ENCODE results near the gene CFAP61. TPM values are rescaled to one million over a fixed set of nuclear protein-coding genes. Genes with fewer than 3 reads are reported as not detected.

Gene CFAP61
- total RNA-seq, 1 donor from 2014 or later: not detected

- Mint-ChIP-seq H3K36me3 (ENCODE audit: low read depth, unreplicated experiment) (peaks cover 8% of the 10 kb centered on the region), H3K9me3 (ENCODE audit: unreplicated experiment) (no peaks in the 10 kb centered on the region), H3K4me1 (ENCODE audit: low read depth, unreplicated experiment) (peaks cover 25% of the 10 kb centered on the region), H3K27ac (ENCODE audit: unreplicated experiment) (peak overlapping the region; percentile 60), H3K27me3 (ENCODE audit: low read depth, unreplicated experiment) (no peaks in the 10 kb centered on the region), H3K4me3 (ENCODE audit: unreplicated experiment) (peak overlapping the region; percentile 85)
- Histone ChIP-seq H3K36me3 (ENCODE audit: insufficient read depth, low read length) (peaks cover 6% of the 10 kb centered on the region), H3K4me2 (ENCODE audit: low read length) (peak overlapping the region; percentile 99), H3K9ac (ENCODE audit: low read length) (peak overlapping the region; percentile 93), H3K9me3 (ENCODE audit: insufficient read depth, low read depth, low read length) (no peaks in the 10 kb centered on the region), H3K4me3 (ENCODE audit: insufficient read depth, low read depth, low read length) (peak overlapping the region; percentile 89), H3K27ac (ENCODE audit: low read depth, low read length) (peak overlapping the region; percentile 82), H3K4me1 (ENCODE audit: insufficient read depth, low read length) (peaks cover 7% of the 10 kb centered on the region), H2AFZ (ENCODE audit: low read depth, low read length) (peak overlapping the region; percentile 81), H3K79me2 (ENCODE audit: insufficient read depth, low read length) (peaks cover 59% of the 10 kb centered on the region), H3K27me3 (ENCODE audit: insufficient read depth, low read length) (no peaks in the 10 kb centered on the region), H4K20me1 (ENCODE audit: insufficient read depth, low read length) (peaks cover 49% of the 10 kb centered on the region)
- no peak for FAIRE-seq
- TF ChIP-seq CTCF (IDR thresholded peaks at IDR 0.05; ENCODE audit: insufficient read depth, low read depth, low read length) (no peak), EZH2 (IDR thresholded peaks at IDR 0.05; ENCODE audit: insufficient read depth, low read length) (no peak)
- no peak for DNase-seq (ENCODE audit: low read depth)
Observed at GRCh38 chr20:20017844-20018185, 34.5 kb upstream of the CFAP61 start.

- TF ChIP-seq CTCF (IDR thresholded peaks at IDR 0.05; ENCODE audit: insufficient read depth, low read depth, low read length): no peak
- no peak for TF ChIP-seq EZH2 (IDR thresholded peaks at IDR 0.05; ENCODE audit: insufficient read depth, low read length)
- H3K27ac ChIP-seq (ENCODE audit: low read depth, low read length): no peak overlapping the region
- peaks cover 64% of the 10 kb centered on the region for H3K79me2 ChIP-seq (ENCODE audit: insufficient read depth, low read length)
- Mint-ChIP-seq H3K27me3 (ENCODE audit: low read depth, unreplicated experiment) (no peaks in the 10 kb centered on the region), H3K9me3 (ENCODE audit: unreplicated experiment) (no peaks in the 10 kb centered on the region), H3K4me3 (ENCODE audit: unreplicated experiment) (peak overlapping the region; percentile 85), H3K36me3 (ENCODE audit: low read depth, unreplicated experiment) (peaks cover 8% of the 10 kb centered on the region), H3K27ac (ENCODE audit: unreplicated experiment) (peak overlapping the region; percentile 14), H3K4me1 (ENCODE audit: low read depth, unreplicated experiment) (peaks cover 25% of the 10 kb centered on the region)
- DNase-seq (ENCODE audit: low read depth): no peak
- no peak overlapping the region for H2AFZ ChIP-seq (ENCODE audit: low read depth, low read length)
- peak overlapping the region; percentile 93 for H3K9ac ChIP-seq (ENCODE audit: low read length)
- peak overlapping the region; percentile 89 for H3K4me3 ChIP-seq (ENCODE audit: insufficient read depth, low read depth, low read length)
- peaks cover 54% of the 10 kb centered on the region for H4K20me1 ChIP-seq (ENCODE audit: insufficient read depth, low read length)
- H3K4me2 ChIP-seq (ENCODE audit: low read length): peak overlapping the region; percentile 99
- no peaks in the 10 kb centered on the region for H3K27me3 ChIP-seq (ENCODE audit: insufficient read depth, low read length)
- H3K36me3 ChIP-seq (ENCODE audit: insufficient read depth, low read length): peaks cover 6% of the 10 kb centered on the region
- H3K9me3 ChIP-seq (ENCODE audit: insufficient read depth, low read depth, low read length): no peaks in the 10 kb centered on the region
- no peak for FAIRE-seq
- H3K4me1 ChIP-seq (ENCODE audit: insufficient read depth, low read length): peaks cover 7% of the 10 kb centered on the region
Observed at GRCh38 chr20:20018366-20018765, 34.0 kb upstream of the CFAP61 start.

GRCh38 chr20:20019123-20019522, 33.2 kb upstream of the CFAP61 start:
- Histone ChIP-seq H3K27me3 (ENCODE audit: insufficient read depth, low read length) (no peaks in the 10 kb centered on the region), H3K4me3 (ENCODE audit: insufficient read depth, low read depth, low read length) (no peak overlapping the region), H3K9me3 (ENCODE audit: insufficient read depth, low read depth, low read length) (no peaks in the 10 kb centered on the region), H3K9ac (ENCODE audit: low read length) (no peak overlapping the region), H3K4me1 (ENCODE audit: insufficient read depth, low read length) (peaks cover 7% of the 10 kb centered on the region), H3K27ac (ENCODE audit: low read depth, low read length) (no peak overlapping the region), H3K36me3 (ENCODE audit: insufficient read depth, low read length) (peaks cover 6% of the 10 kb centered on the region), H4K20me1 (ENCODE audit: insufficient read depth, low read length) (peaks cover 61% of the 10 kb centered on the region), H3K4me2 (ENCODE audit: low read length) (peak overlapping the region; percentile 99), H3K79me2 (ENCODE audit: insufficient read depth, low read length) (peaks cover 72% of the 10 kb centered on the region), H2AFZ (ENCODE audit: low read depth, low read length) (no peak overlapping the region)
- Mint-ChIP-seq H3K27me3 (ENCODE audit: low read depth, unreplicated experiment) (no peaks in the 10 kb centered on the region), H3K27ac (ENCODE audit: unreplicated experiment) (no peak overlapping the region), H3K9me3 (ENCODE audit: unreplicated experiment) (no peaks in the 10 kb centered on the region), H3K4me1 (ENCODE audit: low read depth, unreplicated experiment) (peaks cover 27% of the 10 kb centered on the region), H3K4me3 (ENCODE audit: unreplicated experiment) (peak overlapping the region; percentile 85), H3K36me3 (ENCODE audit: low read depth, unreplicated experiment) (peaks cover 10% of the 10 kb centered on the region)
- DNase-seq (ENCODE audit: low read depth): no peak
- FAIRE-seq: no peak
- TF ChIP-seq CTCF (IDR thresholded peaks at IDR 0.05; ENCODE audit: insufficient read depth, low read depth, low read length) (no peak), EZH2 (IDR thresholded peaks at IDR 0.05; ENCODE audit: insufficient read depth, low read length) (no peak)

Measured in astrocyte (in vitro differentiated cells and primary cell).